Activated B cell treated with CpG ODN at 0.5 μM for 24 hours (primary cell): ENCODE data around the gene CAMTA1. TPM values are rescaled to one million over a fixed set of nuclear protein-coding genes. Genes with fewer than 3 reads are reported as not detected.

Source experiments
- ATAC-seq: fragments of 200-7000 bp; cut with Tn5 transposase; one replicate; pipeline ENCODE4 v1.10.0; 2021; ENCODE audit warnings: low read depth, mild to moderate bottlenecking, moderate library complexity
- CTCF ChIA-PET: fragments of 350-600 bp; sonication (Branson Sonifier 250); formaldehyde crosslinking; loops from one replicate; lab custom pipeline; 2021; ENCODE audit warnings: antibody characterized with exemption; lab: Charles Lee
- POLR2A ChIA-PET: fragments of 350-600 bp; sonication (Branson Sonifier 250); formaldehyde crosslinking; loops from one replicate; lab custom pipeline; 2021; ENCODE audit warnings: antibody characterized with exemption; lab: Charles Lee
- DNase-seq: peaks from one replicate; pipeline ENCODE4 v3.0.0; 2022
- H3K27ac Mint-ChIP-seq: one replicate; pipeline ENCODE4 v1.8.0; 2020; ENCODE audit warnings: mixed read lengths
- H3K27me3 Mint-ChIP-seq: one replicate; pipeline ENCODE4 v1.8.0; 2021; ENCODE audit warnings: mixed read lengths
- H3K36me3 Mint-ChIP-seq: one replicate; pipeline ENCODE4 v1.8.0; 2021; ENCODE audit warnings: low read depth, mixed read lengths
- H3K4me1 Mint-ChIP-seq: one replicate; pipeline ENCODE4 v1.8.0; 2021; ENCODE audit warnings: mixed read lengths
- H3K4me3 Mint-ChIP-seq: one replicate; pipeline ENCODE4 v1.8.0; 2020; ENCODE audit warnings: mild to moderate bottlenecking, mixed read lengths
- H3K9me3 Mint-ChIP-seq: one replicate; pipeline ENCODE4 v1.8.0; 2020; ENCODE audit warnings: mixed read lengths
- intact Hi-C: fragments of 100-400 bp; cut with micrococcal nuclease; formaldehyde crosslinking; loops from one replicate; pipeline ENCODE4 v1.15.1; 2024
- total RNA-seq: library from RNA; stranded (reverse); gene quantifications from 2 replicates; pipeline ENCODE4 v1.2.3, GENCODE V29; 2022
- TF ChIP-seq, protein P1 (sequence below): fragments of 200-600 bp; IDR thresholded peaks from one replicate; pipeline ENCODE4 v1.8.0; 2022; ENCODE audit warnings: antibody characterized with exemption, mild to moderate bottlenecking

CAMTA1 gene
- total RNA-seq, 1 donor from 2014 or later, result 49.8 TPM

DNA sequence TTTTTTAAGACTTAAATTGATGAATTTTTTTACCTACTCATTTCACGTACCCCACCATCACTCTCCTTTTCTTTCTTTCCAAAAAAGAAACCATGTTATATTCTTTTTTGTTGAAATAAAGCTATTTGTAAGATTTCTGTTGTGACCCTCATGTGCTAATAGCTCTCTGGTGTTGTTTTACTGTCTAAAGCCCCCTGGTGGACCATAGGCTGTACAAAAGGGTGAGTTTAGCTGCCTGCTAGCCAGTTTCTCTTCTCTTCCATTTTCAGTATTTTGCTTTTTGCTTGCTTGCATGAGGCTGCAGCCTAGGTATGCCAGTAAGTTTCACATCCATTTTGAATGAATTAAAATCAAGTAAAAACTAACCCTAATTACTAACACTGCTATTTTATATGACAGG is 970.2 kb downstream of the CAMTA1 start:
- intact Hi-C loops, result loop anchor here (10.0 kb wide), 1 partner anchor 51 kb away; no protein-coding TSS in a partner anchor
- ATAC-seq, result no peak
- Mint-ChIP-seq H3K9me3 (no peaks in the 10 kb centered on the region), H3K27ac (no peak overlapping the region), H3K4me3 (no peak overlapping the region), H3K36me3 (peaks cover 3% of the 10 kb centered on the region), H3K4me1 (peaks cover 5% of the 10 kb centered on the region), H3K27me3 (no peaks in the 10 kb centered on the region)
- POLR2A ChIA-PET, result no interaction called here
- TF ChIP-seq, protein P1, sequence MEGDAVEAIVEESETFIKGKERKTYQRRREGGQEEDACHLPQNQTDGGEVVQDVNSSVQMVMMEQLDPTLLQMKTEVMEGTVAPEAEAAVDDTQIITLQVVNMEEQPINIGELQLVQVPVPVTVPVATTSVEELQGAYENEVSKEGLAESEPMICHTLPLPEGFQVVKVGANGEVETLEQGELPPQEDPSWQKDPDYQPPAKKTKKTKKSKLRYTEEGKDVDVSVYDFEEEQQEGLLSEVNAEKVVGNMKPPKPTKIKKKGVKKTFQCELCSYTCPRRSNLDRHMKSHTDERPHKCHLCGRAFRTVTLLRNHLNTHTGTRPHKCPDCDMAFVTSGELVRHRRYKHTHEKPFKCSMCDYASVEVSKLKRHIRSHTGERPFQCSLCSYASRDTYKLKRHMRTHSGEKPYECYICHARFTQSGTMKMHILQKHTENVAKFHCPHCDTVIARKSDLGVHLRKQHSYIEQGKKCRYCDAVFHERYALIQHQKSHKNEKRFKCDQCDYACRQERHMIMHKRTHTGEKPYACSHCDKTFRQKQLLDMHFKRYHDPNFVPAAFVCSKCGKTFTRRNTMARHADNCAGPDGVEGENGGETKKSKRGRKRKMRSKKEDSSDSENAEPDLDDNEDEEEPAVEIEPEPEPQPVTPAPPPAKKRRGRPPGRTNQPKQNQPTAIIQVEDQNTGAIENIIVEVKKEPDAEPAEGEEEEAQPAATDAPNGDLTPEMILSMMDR, result no peak
- DNase-seq, result no peak
- CTCF ChIA-PET, result interaction anchor here (8.6 kb wide), 1 partner anchor 88 kb away, joined by 270 read pairs; no protein-coding TSS in a partner anchor

DNA sequence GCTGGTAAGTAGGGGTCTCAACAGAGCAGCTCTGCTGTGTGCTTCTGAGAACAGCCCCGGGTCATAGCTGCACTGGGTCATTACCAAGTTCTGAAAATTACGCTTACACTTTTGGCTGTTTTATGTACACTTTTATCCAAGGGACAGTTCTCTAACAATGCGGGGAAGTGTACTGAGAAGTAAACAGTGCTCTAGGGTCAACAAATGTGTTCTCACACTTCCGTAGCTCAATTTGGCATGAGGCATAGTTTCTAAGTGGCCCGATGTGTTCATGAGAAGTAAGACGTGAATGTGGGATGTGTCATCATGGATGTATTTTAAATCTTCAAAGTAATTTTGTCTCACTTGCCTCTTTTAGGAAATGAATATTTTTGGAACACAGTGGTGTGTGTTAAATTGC is 975.0 kb downstream of the CAMTA1 start:
- POLR2A ChIA-PET, result no interaction called here
- H3K27me3 Mint-ChIP-seq, result peaks cover under 1% of the 10 kb centered on the region
- CTCF ChIA-PET, result interaction anchor here (2.5 kb wide), 1 partner anchor 8 kb away, joined by 22 read pairs; no protein-coding TSS in a partner anchor

DNA sequence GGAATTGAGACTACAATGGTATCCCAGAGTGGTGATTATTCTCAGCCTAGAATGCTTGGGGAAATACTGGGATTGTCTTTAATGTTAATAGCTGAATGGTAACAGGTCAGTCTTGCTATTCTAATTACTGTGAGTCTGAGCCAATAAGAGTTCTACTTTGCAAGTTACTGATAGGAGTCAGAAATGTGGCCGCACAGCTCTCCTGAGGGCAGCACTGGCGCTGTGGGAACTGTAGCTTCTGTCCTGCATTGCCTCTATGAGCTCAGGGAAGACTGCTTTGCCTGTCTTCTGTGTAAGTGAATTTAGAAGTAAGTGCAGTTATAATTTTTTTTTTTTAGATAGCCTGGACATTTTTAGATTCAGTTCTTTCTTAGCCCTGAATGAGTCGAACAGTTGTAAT is 975.8 kb downstream of the CAMTA1 start:
- ChIA-PET POLR2A (interaction anchor here (0.6 kb wide), 1 partner anchor 207 kb away, joined by 5 read pairs; no protein-coding TSS in a partner anchor), CTCF (interaction anchor here (2.5 kb wide), 1 partner anchor 9 kb away, joined by 22 read pairs; no protein-coding TSS in a partner anchor)
- H3K4me1 Mint-ChIP-seq, result no peaks in the 10 kb centered on the region
- ATAC-seq (no peak), DNase-seq (no peak)
- intact Hi-C loops, result no loop called here
- no peaks in the 10 kb centered on the region for H3K36me3 Mint-ChIP-seq
- H3K9me3 Mint-ChIP-seq, result no peaks in the 10 kb centered on the region
- no peak overlapping the region for H3K4me3 Mint-ChIP-seq
- H3K27me3 Mint-ChIP-seq, result peaks cover 2% of the 10 kb centered on the region
- H3K27ac Mint-ChIP-seq, result no peak overlapping the region
- TF ChIP-seq, protein P1, result no peak

More for the DNA sequence above, 975.0 kb downstream of the CAMTA1 start:
- no peaks in the 10 kb centered on the region for H3K4me1 Mint-ChIP-seq
- TF ChIP-seq, protein P1, result no peak
- no peak overlapping the region for H3K4me3 Mint-ChIP-seq
- DNase-seq, result no peak
- ATAC-seq, result no peak
- H3K9me3 Mint-ChIP-seq, result no peaks in the 10 kb centered on the region
- no peaks in the 10 kb centered on the region for H3K36me3 Mint-ChIP-seq
- intact Hi-C loops, result no loop called here
- no peak overlapping the region for H3K27ac Mint-ChIP-seq

DNA sequence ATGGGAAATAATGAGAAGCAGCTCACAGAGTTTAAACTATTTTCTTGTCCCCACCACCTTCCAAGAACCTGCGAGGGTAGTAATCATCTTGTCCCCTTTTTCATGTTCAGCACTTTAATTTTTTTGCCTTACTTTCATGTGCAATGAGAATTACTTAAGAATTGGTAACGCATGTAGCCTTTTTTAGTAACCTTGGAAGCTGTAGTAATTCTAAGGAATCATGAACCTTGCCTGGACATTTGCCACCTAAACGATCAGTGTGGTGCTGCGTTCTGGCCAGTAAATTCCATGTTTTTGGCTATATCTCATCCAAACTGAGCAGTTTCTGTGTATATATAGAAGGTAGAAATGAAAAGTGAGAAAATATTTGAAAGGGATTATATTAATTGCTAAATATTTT is 981.9 kb downstream of the CAMTA1 start:
- Mint-ChIP-seq H3K4me1 (peaks cover 14% of the 10 kb centered on the region), H3K27me3 (peaks cover 2% of the 10 kb centered on the region), H3K4me3 (no peak overlapping the region), H3K36me3 (peaks cover 1% of the 10 kb centered on the region), H3K27ac (no peak overlapping the region), H3K9me3 (no peaks in the 10 kb centered on the region)
- DNase-seq (no peak), ATAC-seq (no peak)
- POLR2A ChIA-PET, result no interaction called here
- TF ChIP-seq, protein P1, result no peak
- CTCF ChIA-PET, result interaction anchor here (1.6 kb wide), 1 partner anchor 15 kb away, joined by 3 read pairs; no protein-coding TSS in a partner anchor
- intact Hi-C loops, result no loop called here

DNA sequence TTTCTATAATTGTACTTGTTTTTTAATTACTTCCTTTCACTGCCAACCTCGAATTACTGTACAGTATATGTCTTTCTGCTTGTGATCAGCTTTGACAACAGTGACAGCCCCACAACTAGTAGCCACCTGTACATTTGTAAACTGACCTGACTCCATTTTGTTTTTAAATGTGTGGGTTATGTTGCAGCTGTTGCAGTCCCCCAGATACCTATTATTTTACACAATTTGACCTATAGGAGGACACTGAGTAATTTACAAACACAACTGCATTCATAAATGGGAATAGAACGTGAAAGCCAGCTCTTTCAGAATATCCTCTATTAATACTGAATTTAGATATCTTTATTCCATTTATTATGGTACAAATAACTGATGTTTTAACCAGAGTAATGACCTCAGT is 983.3 kb downstream of the CAMTA1 start:
- no peak for ATAC-seq
- H3K36me3 Mint-ChIP-seq, result peaks cover 10% of the 10 kb centered on the region
- H3K27ac Mint-ChIP-seq, result no peak overlapping the region
- POLR2A ChIA-PET, result interaction anchor here (0.5 kb wide), 1 partner anchor 1188 kb away, joined by 13 read pairs; no protein-coding TSS in a partner anchor
- no peaks in the 10 kb centered on the region for H3K9me3 Mint-ChIP-seq
- H3K4me1 Mint-ChIP-seq, result peaks cover 28% of the 10 kb centered on the region
- H3K4me3 Mint-ChIP-seq, result no peak overlapping the region
- no peak for DNase-seq
- TF ChIP-seq, protein P1, result no peak
- H3K27me3 Mint-ChIP-seq, result peaks cover 2% of the 10 kb centered on the region
- intact Hi-C loops, result no loop called here
- CTCF ChIA-PET, result interaction anchor here (1.0 to 1.3 kb wide), 2 partner anchors 16 to 20 kb away, joined by 3 to 5 read pairs; no protein-coding TSS in a partner anchor
